Right lobe of liver (tissue), 6 donors: ENCODE measurements around the gene MIOX. TPM values are rescaled to one million over a fixed set of nuclear protein-coding genes. Genes with fewer than 3 reads are reported as not detected.
A peak's percentile ranks its signal among the peaks of the same experiment; 100 is the strongest.

Source experiments
- ATAC-seq, 4 donors: fragments of 200-7000 bp; cut with Tn5 transposase; one replicate each; pipeline ENCODE4 v1.9.1; 2020; ENCODE audit warnings: mild to moderate bottlenecking in 4 of 4, moderate library complexity in 4 of 4
- DNase-seq, 3 donors: peaks; one replicate each; pipeline ENCODE4 v3.0.0-alpha.2; 2020
- H3K27ac ChIP-seq, 3 donors: fragments of 200-600 bp; one replicate each; pipeline ENCODE4 v1.8.0; 2022
- H3K27me3 ChIP-seq, 2 donors: fragments of 200-600 bp; one replicate each; pipeline ENCODE4 v1.8.0; 2022
- H3K36me3 ChIP-seq, 4 donors: fragments of 200-600 bp; sonication (generic) in 1 of 4; one replicate each; pipeline versions ENCODE4 v1.5.1 to v1.8.0; 2017 to 2022; ENCODE audit warnings: control low read depth in 1 of 4
- H3K4me1 ChIP-seq, 4 donors: fragments of 200-600 bp; sonication (generic) in 1 of 4; one replicate each; pipeline versions ENCODE4 v1.5.1 to v1.8.0; 2017 to 2022; ENCODE audit warnings: control low read depth in 1 of 4
- H3K4me3 ChIP-seq, 3 donors: fragments of 200-600 bp; one replicate each; pipeline ENCODE4 v1.8.0; 2022
- H3K9me3 ChIP-seq, 4 donors: fragments of 200-600 bp; sonication (generic) in 1 of 4; one replicate each; pipeline versions ENCODE4 v1.5.1 to v1.8.0; 2017 to 2022; ENCODE audit warnings: control low read depth in 1 of 4
- CTCF ChIP-seq, 4 donors: fragments of 200-600 bp in 3 of 4; fragments of 450-650 bp in 1 of 4; IDR thresholded peaks; one replicate each; pipeline versions ENCODE4 v1.5.1 to v1.8.0; 2016 to 2022; ENCODE audit warnings: antibody characterized with exemption in 4 of 4, mild to moderate bottlenecking in 2 of 4
- POLR2A ChIP-seq: fragments of 450-650 bp; IDR thresholded peaks from one replicate; pipeline ENCODE4 v1.6.1; 2017; ENCODE audit warnings: antibody characterized with exemption, mild to moderate bottlenecking
- WGBS: methylation state at CpG from one replicate; pipeline ENCODE4 v1.1.6; 2018; ENCODE audit warnings: low coverage, low lambda C conversion rate; ENCODE audit not compliant: insufficient coverage; ENCODE audit errors: missing lambda C conversion rate; 5-methylcytosine and 5-hydroxymethylcytosine counted together
- intact Hi-C, 2 donors: fragments of 100-400 bp; cut with DNase I; formaldehyde crosslinking; loops; one replicate each; pipeline versions ENCODE4 v1.11.2 to v1.14.1; 2022
- total RNA-seq, 6 experiments: library from RNA; depleted of rRNA in 2 of 6; stranded (reverse); fragments of >200 nt in 2 of 6; fragmentation: NEBNext Ultra II Directional in 3 of 6; extraction: Animal tissue kit (Norgen Biotek cat#: 25700) in 3 of 6; gene quantifications; one replicate each; pipeline versions ENCODE4 v1.1.0 to v1.2.4, GENCODE V29; 2016 to 2023
- donor health status: DM: no; HTN: yes; CAD: no.
- donor health status: DM: no; HTN: no; CAD: no.
- donor health status: DM: no; HTN: no; CAD: no.
- donor health status: DM: no; HTN: yes; CAD: no.
- donor health status: DM: no; HTN: yes; CAD: no.

The MIOX gene
- total RNA-seq, 6 experiments from 2014 or later = not detected

GRCh38 chr22:50483106-50483505 is 3.6 kb upstream of the MIOX start:
- no peaks in the 10 kb centered on the region for H3K9me3 ChIP-seq
- TF ChIP-seq CTCF (IDR thresholded peaks at IDR 0.05) (no peak), POLR2A (no peak)
- no peak overlapping the region for H3K4me3 ChIP-seq
- WGBS = 87% methylated on average over 3 of the region's 10 CpGs
- DNase-seq = no peak
- no peak for ATAC-seq
- no peaks in the 10 kb centered on the region for H3K27me3 ChIP-seq
- H3K4me1 ChIP-seq = peaks cover 0 to 11% (median 1%) of the 10 kb centered on the region in 4 donors
- intact Hi-C loops = loop anchor here in 1 of 2 donors (10.0 kb wide), 1 partner anchor 238 kb away; the partner anchor contains the start of gene TUBGCP6
- H3K27ac ChIP-seq = no peak overlapping the region
- H3K36me3 ChIP-seq = no peaks in the 10 kb centered on the region

- no peak for DNase-seq
- TF ChIP-seq POLR2A (no peak), CTCF (IDR thresholded peaks at IDR 0.05) (no peak)
- no peak overlapping the region for H3K27ac ChIP-seq
- no peaks in the 10 kb centered on the region for H3K27me3 ChIP-seq
- peaks cover 0 to 11% (median 1%) of the 10 kb centered on the region in 4 donors for H3K4me1 ChIP-seq
- WGBS = no CpG with 5 or more reads among the region's 8 CpGs
- no peak for ATAC-seq
- H3K36me3 ChIP-seq = no peaks in the 10 kb centered on the region
- intact Hi-C loops = loop anchor here in 1 of 2 donors (10.0 kb wide), 1 partner anchor 239 kb away; the partner anchor contains the start of gene TUBGCP6
- no peak overlapping the region for H3K4me3 ChIP-seq
- H3K9me3 ChIP-seq = no peaks in the 10 kb centered on the region
Observed at GRCh38 chr22:50483556-50483955, 3.1 kb upstream of the MIOX start.

GRCh38 chr22:50483977-50484853 is 2.4 kb upstream of the MIOX start:
- no peaks in the 10 kb centered on the region for H3K9me3 ChIP-seq
- no peaks in the 10 kb centered on the region for H3K27me3 ChIP-seq
- intact Hi-C loops = loop anchor here in 1 of 2 donors (10.0 kb wide), 1 partner anchor 239 kb away; the partner anchor contains the start of gene TUBGCP6
- WGBS = 100% methylated on average over 1 of the region's 31 CpGs
- H3K27ac ChIP-seq = no peak overlapping the region
- H3K4me3 ChIP-seq = no peak overlapping the region
- peaks cover 0 to 11% (median 1%) of the 10 kb centered on the region in 4 donors for H3K4me1 ChIP-seq
- ATAC-seq (no peak), DNase-seq (peak in 1 of 3 donors; percentile 17)
- no peaks in the 10 kb centered on the region for H3K36me3 ChIP-seq
- TF ChIP-seq POLR2A = no peak
- TF ChIP-seq CTCF (IDR thresholded peaks at IDR 0.05) = no peak

- no peaks in the 10 kb centered on the region for H3K9me3 ChIP-seq
- intact Hi-C loops = loop anchor here in 1 of 2 donors (10.0 kb wide), 1 partner anchor 241 kb away; the partner anchor contains the start of gene TUBGCP6
- WGBS = 36% methylated on average over 17 of the region's 29 CpGs
- DNase-seq = peak; percentile 73 to 80 (median 79)
- H3K4me1 ChIP-seq = peaks cover 0 to 11% (median 1%) of the 10 kb centered on the region in 4 donors
- TF ChIP-seq POLR2A = no peak
- TF ChIP-seq CTCF (IDR thresholded peaks at IDR 0.05) = no peak
- no peak overlapping the region for H3K27ac ChIP-seq
- H3K4me3 ChIP-seq = no peak overlapping the region
- no peaks in the 10 kb centered on the region for H3K27me3 ChIP-seq
- peak; percentile 51 to 68 (median 64) for ATAC-seq
- H3K36me3 ChIP-seq = no peaks in the 10 kb centered on the region
Observed at GRCh38 chr22:50485221-50486131, 1.2 kb upstream of the MIOX start.
